Measurements from ENCODE around the gene LAMP2. TPM values are rescaled to one million over a fixed set of nuclear protein-coding genes. Genes with fewer than 3 reads are reported as not detected.

The LAMP2 gene
- total RNA-seq, 4 donors from 2014 or later: 65.7 to 108 (median 75.6) TPM

DNA sequence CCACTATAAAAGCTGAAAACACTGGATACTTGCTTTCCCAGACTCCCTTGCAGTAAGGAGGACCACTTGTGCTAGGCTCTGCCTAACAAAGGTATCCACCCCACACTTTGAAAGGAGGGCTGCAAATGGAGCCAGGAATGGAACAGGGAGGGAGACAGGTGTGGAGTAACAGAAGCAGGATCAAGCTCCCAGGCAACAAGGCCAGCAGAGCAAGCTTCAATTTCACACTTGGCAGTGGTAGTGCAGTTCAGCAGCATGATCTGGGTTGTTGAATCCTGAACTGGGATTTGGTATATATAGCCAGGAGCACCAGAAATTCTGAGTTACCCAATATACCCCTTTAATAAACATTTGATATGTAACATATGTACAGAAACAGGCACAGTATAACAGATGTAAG is 9.8 kb downstream of the LAMP2 start:
- Histone ChIP-seq H3K36me3 (peaks cover 0 to 9% of the 10 kb centered on the region in 2 donors), H3K4me3 (no peak overlapping the region), H3K27me3 (no peaks in the 10 kb centered on the region), H3K4me1 (peaks cover 0 to 42% (median 0%) of the 10 kb centered on the region in 3 donors), H3K9me3 (no peaks in the 10 kb centered on the region), H3K27ac (no peak overlapping the region)
- ATAC-seq: no peak
- no peak for TF ChIP-seq POLR2A (IDR thresholded peaks at IDR 0.05)
- no peak for TF ChIP-seq POLR2AphosphoS5 (IDR thresholded peaks at IDR 0.05)
- TF ChIP-seq EP300 (IDR thresholded peaks at IDR 0.05): no peak
- TF ChIP-seq, protein P1, sequence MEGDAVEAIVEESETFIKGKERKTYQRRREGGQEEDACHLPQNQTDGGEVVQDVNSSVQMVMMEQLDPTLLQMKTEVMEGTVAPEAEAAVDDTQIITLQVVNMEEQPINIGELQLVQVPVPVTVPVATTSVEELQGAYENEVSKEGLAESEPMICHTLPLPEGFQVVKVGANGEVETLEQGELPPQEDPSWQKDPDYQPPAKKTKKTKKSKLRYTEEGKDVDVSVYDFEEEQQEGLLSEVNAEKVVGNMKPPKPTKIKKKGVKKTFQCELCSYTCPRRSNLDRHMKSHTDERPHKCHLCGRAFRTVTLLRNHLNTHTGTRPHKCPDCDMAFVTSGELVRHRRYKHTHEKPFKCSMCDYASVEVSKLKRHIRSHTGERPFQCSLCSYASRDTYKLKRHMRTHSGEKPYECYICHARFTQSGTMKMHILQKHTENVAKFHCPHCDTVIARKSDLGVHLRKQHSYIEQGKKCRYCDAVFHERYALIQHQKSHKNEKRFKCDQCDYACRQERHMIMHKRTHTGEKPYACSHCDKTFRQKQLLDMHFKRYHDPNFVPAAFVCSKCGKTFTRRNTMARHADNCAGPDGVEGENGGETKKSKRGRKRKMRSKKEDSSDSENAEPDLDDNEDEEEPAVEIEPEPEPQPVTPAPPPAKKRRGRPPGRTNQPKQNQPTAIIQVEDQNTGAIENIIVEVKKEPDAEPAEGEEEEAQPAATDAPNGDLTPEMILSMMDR (IDR thresholded peaks at IDR 0.05): no peak

DNA sequence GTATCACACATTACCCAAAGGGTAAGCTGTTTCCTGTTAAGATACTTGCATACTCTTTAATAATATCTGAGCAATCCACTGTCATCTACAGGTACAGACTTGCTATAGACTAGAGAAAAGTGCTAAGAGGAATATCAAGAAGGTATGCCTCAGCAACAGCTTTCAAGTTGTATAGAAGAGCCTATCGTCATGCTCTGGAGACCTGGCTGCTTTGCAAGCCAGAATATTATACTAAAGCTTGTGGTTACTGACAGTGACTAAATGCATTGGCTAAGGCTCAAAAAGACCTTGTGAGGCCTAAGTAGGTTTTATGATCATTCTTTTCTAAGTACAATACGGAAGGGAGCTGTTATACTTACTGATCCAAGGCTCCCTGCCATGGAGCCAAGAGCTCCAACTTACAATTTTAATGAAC is 11.3 kb downstream of the LAMP2 start:
- Histone ChIP-seq H3K4me3 (no peak overlapping the region), H3K36me3 (peaks cover 0 to 18% of the 10 kb centered on the region in 2 donors), H3K27ac (no peak overlapping the region), H3K27me3 (no peaks in the 10 kb centered on the region), H3K4me1 (peaks cover 0 to 29% (median 0%) of the 10 kb centered on the region in 3 donors), H3K9me3 (no peaks in the 10 kb centered on the region)
- TF ChIP-seq EP300 (IDR thresholded peaks at IDR 0.05) (no peak), POLR2AphosphoS5 (IDR thresholded peaks at IDR 0.05) (no peak), POLR2A (IDR thresholded peaks at IDR 0.05) (no peak)
- TF ChIP-seq, protein P1 (IDR thresholded peaks at IDR 0.05): no peak
- ATAC-seq: no peak
- 23 to 40% methylated on average over 1 of the region's 2 CpGs for WGBS, 2 donors (ENCODE audit: low coverage in 1 of 2)

DNA sequence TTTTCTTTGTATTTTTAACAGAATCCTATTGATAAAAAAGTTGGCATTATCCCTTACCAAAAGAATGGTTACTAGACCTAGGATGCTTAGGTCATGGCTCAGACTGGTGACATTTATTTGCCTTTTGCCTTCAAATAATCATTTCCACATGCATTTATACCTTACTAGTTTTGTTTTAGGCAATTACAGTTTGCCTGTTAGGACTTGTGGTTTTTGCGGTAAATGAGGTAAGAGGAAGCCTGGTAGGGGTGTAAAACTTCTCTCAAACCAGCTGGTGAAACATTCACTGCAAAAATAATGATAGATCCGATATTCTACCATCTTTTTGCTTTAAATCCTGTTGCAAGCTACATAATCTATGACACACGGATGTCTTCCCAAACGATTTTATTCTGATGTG is 12.1 kb downstream of the LAMP2 start:
- H3K27ac ChIP-seq: no peak overlapping the region
- TF ChIP-seq, protein P1 (IDR thresholded peaks at IDR 0.05): no peak
- no peak for TF ChIP-seq POLR2A (IDR thresholded peaks at IDR 0.05)
- TF ChIP-seq EP300 (IDR thresholded peaks at IDR 0.05): no peak
- no peak for TF ChIP-seq POLR2AphosphoS5 (IDR thresholded peaks at IDR 0.05)
- H3K4me3 ChIP-seq: no peak overlapping the region
- peaks cover 0 to 26% (median 0%) of the 10 kb centered on the region in 3 donors for H3K4me1 ChIP-seq
- no peak for ATAC-seq
- H3K36me3 ChIP-seq: peaks cover 0 to 18% of the 10 kb centered on the region in 2 donors
- 27 to 90% methylated on average over 2 to 3 of the region's 4 CpGs for WGBS, 2 donors (ENCODE audit: low coverage in 1 of 2)
- no peaks in the 10 kb centered on the region for H3K9me3 ChIP-seq
- H3K27me3 ChIP-seq: no peaks in the 10 kb centered on the region

DNA sequence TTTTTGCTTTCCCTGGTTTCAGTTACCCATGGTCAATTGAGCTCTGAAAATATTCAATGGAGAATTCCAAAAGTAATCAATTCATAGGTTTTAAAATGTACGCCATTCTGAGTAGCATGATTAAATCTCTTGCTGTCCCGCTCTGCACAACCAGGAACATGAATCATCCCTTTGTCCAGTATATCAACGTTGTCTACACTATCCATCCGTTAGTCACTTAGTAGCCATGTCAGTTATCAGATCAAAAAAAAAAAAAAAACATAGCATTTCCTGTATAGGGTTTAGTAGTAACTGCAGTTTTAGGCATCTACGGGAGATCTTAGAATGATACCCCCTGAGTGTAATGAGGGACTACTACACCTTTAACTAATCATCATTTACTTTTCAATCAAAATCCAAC is 15.1 kb downstream of the LAMP2 start:
- ATAC-seq: no peak
- Histone ChIP-seq H3K4me3 (no peak overlapping the region), H3K4me1 (peaks cover 0 to 21% (median 0%) of the 10 kb centered on the region in 3 donors), H3K27me3 (no peaks in the 10 kb centered on the region), H3K9me3 (no peaks in the 10 kb centered on the region), H3K27ac (no peak overlapping the region), H3K36me3 (peaks cover 0 to 22% of the 10 kb centered on the region in 2 donors)
- TF ChIP-seq POLR2A (IDR thresholded peaks at IDR 0.05) (no peak), EP300 (IDR thresholded peaks at IDR 0.05) (no peak), POLR2AphosphoS5 (IDR thresholded peaks at IDR 0.05) (no peak)
- TF ChIP-seq, protein P1 (IDR thresholded peaks at IDR 0.05): no peak
- 79 to 92% methylated on average over 2 to 3 of the region's 5 CpGs for WGBS, 2 donors (ENCODE audit: low coverage in 1 of 2)

DNA sequence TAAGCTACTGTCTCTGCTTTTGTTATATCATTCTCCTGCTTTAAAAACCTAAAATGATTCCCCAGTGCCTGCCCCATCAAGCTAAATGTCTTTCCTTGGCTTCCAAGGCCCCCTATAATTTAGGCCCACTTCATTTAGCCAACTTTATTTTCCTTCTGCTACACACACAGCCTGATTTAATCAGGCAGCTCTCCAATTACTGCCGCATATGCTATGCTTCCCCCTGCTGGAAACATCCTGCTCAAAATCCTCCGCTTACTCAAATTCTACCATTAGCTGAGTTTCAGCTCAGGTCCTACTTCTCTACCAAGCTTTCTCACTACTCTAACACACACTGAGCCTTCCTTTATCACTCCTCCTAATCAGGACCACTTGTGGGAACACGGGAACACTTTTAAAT is 17.0 kb downstream of the LAMP2 start:
- WGBS, 2 donors (ENCODE audit: low coverage in 1 of 2): 28 to 29% methylated on average over 3 of the region's 3 CpGs
- H3K36me3 ChIP-seq: peaks cover 0 to 35% of the 10 kb centered on the region in 2 donors
- H3K27ac ChIP-seq: no peak overlapping the region
- H3K9me3 ChIP-seq: no peaks in the 10 kb centered on the region
- no peak overlapping the region for H3K4me3 ChIP-seq
- no peak for TF ChIP-seq POLR2AphosphoS5 (IDR thresholded peaks at IDR 0.05)
- TF ChIP-seq, protein P1 (IDR thresholded peaks at IDR 0.05): peak in 2 of 4 experiments; percentile 25 to 46
- no peak for TF ChIP-seq POLR2A (IDR thresholded peaks at IDR 0.05)
- H3K4me1 ChIP-seq: peaks cover 0 to 3% (median 0%) of the 10 kb centered on the region in 3 donors
- no peaks in the 10 kb centered on the region for H3K27me3 ChIP-seq
- no peak for ATAC-seq
